NK-92 treated with Interleukin-12 subunit alpha and Interleukin-12 subunit beta, amount 100 ng/mL, for 24 hours (cell line): Measurements from ENCODE around the gene STAB2.
"Not testable (repeated sequence)": the region's sequence is repeated elsewhere in the genome, so short reads cannot be mapped to it uniquely, and the experiment has no call there.

ENCODE experiments used
- DNase-seq: peaks from one replicate; lab custom pipeline; 2025; lab: John Stamatoyannopoulos, UW

STAB2 gene

GRCh38 chr12:103653568-103654173 lies 66.6 kb downstream of the STAB2 start:
- not testable (repeated sequence) for DNase-seq

- no peak for DNase-seq
These were observed 67.7 kb downstream of the STAB2 start for GRCh38 chr12:103654816-103655215.

- DNase-seq, result no peak
These were observed 69.2 kb downstream of the STAB2 start for GRCh38 chr12:103656291-103656690.

- DNase-seq, result no peak
These were observed 70.3 kb downstream of the STAB2 start for GRCh38 chr12:103657331-103657730.

- DNase-seq, result no peak
These were observed 77.6 kb downstream of the STAB2 start for GRCh38 chr12:103664626-103665025.

- no peak for DNase-seq
These were observed 78.9 kb downstream of the STAB2 start for GRCh38 chr12:103665971-103666370.

GRCh38 chr12:103667125-103667524 lies 80.1 kb downstream of the STAB2 start:
- DNase-seq, result no peak

- no peak for DNase-seq
These were observed 81.4 kb downstream of the STAB2 start for GRCh38 chr12:103668520-103668919.

GRCh38 chr12:103671367-103671766 lies 84.3 kb downstream of the STAB2 start:
- no peak for DNase-seq

GRCh38 chr12:103672401-103673119 lies 85.5 kb downstream of the STAB2 start:
- DNase-seq, result no peak

GRCh38 chr12:103673487-103673886 lies 86.4 kb downstream of the STAB2 start:
- no peak for DNase-seq

- DNase-seq, result no peak
These were observed 86.9 kb downstream of the STAB2 start for GRCh38 chr12:103673891-103674375.

- DNase-seq, result no peak
These were observed 89.8 kb downstream of the STAB2 start for GRCh38 chr12:103676893-103677292.

GRCh38 chr12:103677341-103677740 lies 90.3 kb downstream of the STAB2 start:
- no peak for DNase-seq

GRCh38 chr12:103677905-103678304 lies 90.8 kb downstream of the STAB2 start:
- no peak for DNase-seq

GRCh38 chr12:103679421-103680170 lies 92.5 kb downstream of the STAB2 start:
- DNase-seq, result no peak

GRCh38 chr12:103680591-103681141 lies 93.6 kb downstream of the STAB2 start:
- no peak for DNase-seq

- DNase-seq, result no peak
These were observed 99.0 kb downstream of the STAB2 start for GRCh38 chr12:103686026-103686425.

GRCh38 chr12:103687253-103687652 lies 100.2 kb downstream of the STAB2 start:
- no peak for DNase-seq

GRCh38 chr12:103688376-103689063 lies 101.4 kb downstream of the STAB2 start:
- DNase-seq, result no peak

GRCh38 chr12:103690426-103690825 lies 103.4 kb downstream of the STAB2 start:
- DNase-seq, result no peak

GRCh38 chr12:103691063-103691462 lies 104.0 kb downstream of the STAB2 start:
- DNase-seq, result no peak
